GM04503 (cell line): ENCODE measurements around the gene IL1RAPL1.
A peak's percentile ranks its signal among the peaks of the same experiment; 100 is the strongest.
"Not testable (repeated sequence)": the region's sequence is repeated elsewhere in the genome, so short reads cannot be mapped to it uniquely, and the experiment has no call there.

ENCODE experiments used
- DNase-seq: peaks from one replicate; pipeline ENCODE4 v3.0.0-alpha.2; 2012; ENCODE audit warnings: low read depth

IL1RAPL1 gene

GRCh38 chrX:29122817-29123216, 535.6 kb downstream of the IL1RAPL1 start:
- DNase-seq, result not testable (repeated sequence)

- DNase-seq, result no peak
Measured at GRCh38 chrX:29130905-29131304, 543.7 kb downstream of the IL1RAPL1 start.

- DNase-seq, result no peak
Measured at GRCh38 chrX:29136904-29137303, 549.7 kb downstream of the IL1RAPL1 start.

- DNase-seq, result no peak
Measured at GRCh38 chrX:29138003-29138402, 550.8 kb downstream of the IL1RAPL1 start.

GRCh38 chrX:29143356-29143755, 556.1 kb downstream of the IL1RAPL1 start:
- no peak for DNase-seq

GRCh38 chrX:29143756-29144155, 556.5 kb downstream of the IL1RAPL1 start:
- no peak for DNase-seq

GRCh38 chrX:29145316-29145715, 558.1 kb downstream of the IL1RAPL1 start:
- DNase-seq, result no peak

- no peak for DNase-seq
Measured at GRCh38 chrX:29148511-29148910, 561.3 kb downstream of the IL1RAPL1 start.

GRCh38 chrX:29155286-29155685, 568.0 kb downstream of the IL1RAPL1 start:
- DNase-seq, result no peak

- DNase-seq, result no peak
Measured at GRCh38 chrX:29172880-29173279, 585.6 kb downstream of the IL1RAPL1 start.

- no peak for DNase-seq
Measured at GRCh38 chrX:29187264-29187663, 600.0 kb downstream of the IL1RAPL1 start.

GRCh38 chrX:29196501-29196900, 609.3 kb downstream of the IL1RAPL1 start:
- no peak for DNase-seq

GRCh38 chrX:29215251-29215650, 628.0 kb downstream of the IL1RAPL1 start:
- no peak for DNase-seq

GRCh38 chrX:29225670-29226069, 638.4 kb downstream of the IL1RAPL1 start:
- no peak for DNase-seq

GRCh38 chrX:29229802-29230201, 642.6 kb downstream of the IL1RAPL1 start:
- DNase-seq, result no peak

GRCh38 chrX:29231800-29232199, 644.6 kb downstream of the IL1RAPL1 start:
- no peak for DNase-seq

GRCh38 chrX:29233592-29234183, 646.4 kb downstream of the IL1RAPL1 start:
- DNase-seq, result no peak

- no peak for DNase-seq
Measured at GRCh38 chrX:29237972-29238371, 650.7 kb downstream of the IL1RAPL1 start.

GRCh38 chrX:29241809-29242208, 654.6 kb downstream of the IL1RAPL1 start:
- no peak for DNase-seq

GRCh38 chrX:29242856-29243255, 655.6 kb downstream of the IL1RAPL1 start:
- DNase-seq, result no peak

GRCh38 chrX:29243942-29244341, 656.7 kb downstream of the IL1RAPL1 start:
- DNase-seq, result no peak

- no peak for DNase-seq
Measured at GRCh38 chrX:29254515-29254914, 667.3 kb downstream of the IL1RAPL1 start.

GRCh38 chrX:29257521-29257920, 670.3 kb downstream of the IL1RAPL1 start:
- peak; percentile 15 for DNase-seq

GRCh38 chrX:29269390-29269789, 682.1 kb downstream of the IL1RAPL1 start:
- no peak for DNase-seq

- no peak for DNase-seq
Measured at GRCh38 chrX:29274517-29274916, 687.3 kb downstream of the IL1RAPL1 start.
